ENCODE data around the gene GABBR2. TPM values are rescaled to one million over a fixed set of nuclear protein-coding genes. Genes with fewer than 3 reads are reported as not detected.
"Not testable (repeated sequence)": the region's sequence is repeated elsewhere in the genome, so short reads cannot be mapped to it uniquely, and the experiment has no call there.

The GABBR2 gene
- total and polyA plus RNA-seq, 12 donors = 0.17 to 9.0 (median 3.7) TPM

GRCh38 chr9:98515506-98516204 is 193.1 kb downstream of the GABBR2 start:
- H3K4me3 ChIP-seq = no peak overlapping the region
- H3K27me3 ChIP-seq = no peaks in the 10 kb centered on the region
- intact Hi-C loops (cut with DNase I) = no loop called here
- no peaks in the 10 kb centered on the region for H3K4me1 ChIP-seq (replicated peaks in 1 of 2)
- no peaks in the 10 kb centered on the region for H3K36me3 ChIP-seq (replicated peaks in 1 of 2)
- no peaks in the 10 kb centered on the region for H3K9me3 ChIP-seq (replicated peaks in 1 of 3)
- DNase-seq = no peak
- TF ChIP-seq POLR2A (IDR thresholded peaks at IDR 0.05) (no peak), CTCF (IDR thresholded peaks at IDR 0.05) (no peak)
- no peak overlapping the region for H3K27ac ChIP-seq
- WGBS, 4 donors = 83 to 92% (median 86%) methylated on average over 4 of the region's 4 CpGs

GRCh38 chr9:98514841-98515240 is 193.9 kb downstream of the GABBR2 start:
- Histone ChIP-seq H3K27me3 (no peaks in the 10 kb centered on the region), H3K36me3 (replicated peaks in 1 of 2) (no peaks in the 10 kb centered on the region), H3K9me3 (replicated peaks in 1 of 3) (no peaks in the 10 kb centered on the region), H3K4me3 (no peak overlapping the region), H3K27ac (no peak overlapping the region), H3K4me1 (replicated peaks in 1 of 2) (no peaks in the 10 kb centered on the region)
- 71 to 87% (median 86%) methylated on average over 6 of the region's 6 CpGs for WGBS, 4 donors
- TF ChIP-seq CTCF (IDR thresholded peaks at IDR 0.05) = no peak
- TF ChIP-seq POLR2A (IDR thresholded peaks at IDR 0.05) = no peak
- DNase-seq = no peak
- intact Hi-C loops (cut with DNase I) = no loop called here

DNA sequence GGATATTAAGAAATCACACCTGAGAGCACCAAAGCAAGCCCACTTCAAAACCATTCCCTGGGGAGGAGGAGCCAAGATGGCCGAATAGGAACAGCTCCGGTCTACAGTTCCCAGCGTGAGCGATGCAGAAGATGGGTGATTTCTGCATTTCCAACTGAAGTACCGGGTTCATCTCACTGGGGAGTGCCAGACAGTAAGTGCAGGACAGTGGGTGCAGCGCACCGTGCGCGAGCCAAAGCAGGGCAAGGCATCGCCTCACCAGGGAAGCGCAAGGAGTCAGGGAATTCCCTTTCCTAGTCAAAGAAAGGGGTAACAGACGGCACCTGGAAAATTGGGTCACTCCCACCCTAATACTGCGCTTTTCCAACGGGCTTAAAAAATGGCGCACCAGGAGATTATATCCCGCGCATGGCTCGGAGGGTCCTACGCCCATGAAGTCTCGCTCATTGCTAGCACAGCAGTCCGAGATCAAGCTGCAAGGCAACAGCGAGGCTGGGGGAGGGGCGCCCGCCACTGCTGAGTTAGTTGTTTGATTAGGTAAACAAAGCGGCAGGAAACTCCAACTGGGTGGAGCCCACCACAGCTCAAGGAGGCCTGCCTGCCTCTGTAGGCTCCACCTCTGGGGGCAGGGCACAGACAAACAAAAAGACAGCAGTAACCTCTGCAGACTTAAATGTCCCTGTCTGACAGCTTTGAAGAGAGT is 200.4 kb downstream of the GABBR2 start:
- H3K27me3 ChIP-seq; H3K4me3 ChIP-seq; H3K9me3 ChIP-seq (replicated peaks in 1 of 3); intact Hi-C loops (cut with DNase I); H3K27ac ChIP-seq; H3K4me1 ChIP-seq (replicated peaks in 1 of 2); H3K36me3 ChIP-seq (replicated peaks in 1 of 2): not testable (repeated sequence)
- DNase-seq = peak in 1 of 7 donors; percentile 23
- WGBS, 4 donors = 85 to 94% (median 91%) methylated on average over 20 to 25 of the region's 25 CpGs

- TF ChIP-seq POLR2A (IDR thresholded peaks at IDR 0.05) (no peak), CTCF (IDR thresholded peaks at IDR 0.05) (no peak)
- Histone ChIP-seq H3K4me1 (replicated peaks in 1 of 2) (no peaks in the 10 kb centered on the region), H3K36me3 (replicated peaks in 1 of 2) (no peaks in the 10 kb centered on the region), H3K4me3 (no peak overlapping the region), H3K27me3 (no peaks in the 10 kb centered on the region), H3K9me3 (replicated peaks in 1 of 3) (no peaks in the 10 kb centered on the region), H3K27ac (no peak overlapping the region)
- intact Hi-C loops (cut with DNase I) = no loop called here
- WGBS, 4 donors = 88 to 100% (median 90%) methylated on average over 3 to 6 of the region's 6 CpGs
- peak in 1 of 7 donors; percentile 18 for DNase-seq
Measured at GRCh38 chr9:98506422-98507054, 202.2 kb downstream of the GABBR2 start.

All from adrenal gland (tissue), 12 donors.